Stimulated activated CD4-positive, alpha-beta T cell treated with anti-CD3 and anti-CD28 coated beads, Interleukin-15, amount 100 ng/mL, for 1 hour (primary cell): Measurements from ENCODE around the gene ADRB1.

ENCODE experiments used
- DNase-seq, 2 donors: peaks; one replicate each; pipeline ENCODE4 v3.0.0-alpha.2; 2020; ENCODE audit warnings: low read depth in 1 of 2, low spot score in 1 of 2

The ADRB1 gene

GRCh38 chr10:114053946-114054345 is 10.3 kb downstream of the ADRB1 start:
- DNase-seq = no peak

GRCh38 chr10:114057855-114058254 is 14.2 kb downstream of the ADRB1 start:
- DNase-seq = no peak

GRCh38 chr10:114058297-114058696 is 14.6 kb downstream of the ADRB1 start:
- no peak for DNase-seq

GRCh38 chr10:114059561-114059960 is 15.9 kb downstream of the ADRB1 start:
- no peak for DNase-seq

- DNase-seq = no peak
These were observed 16.8 kb downstream of the ADRB1 start for GRCh38 chr10:114060456-114060855.

DNA sequence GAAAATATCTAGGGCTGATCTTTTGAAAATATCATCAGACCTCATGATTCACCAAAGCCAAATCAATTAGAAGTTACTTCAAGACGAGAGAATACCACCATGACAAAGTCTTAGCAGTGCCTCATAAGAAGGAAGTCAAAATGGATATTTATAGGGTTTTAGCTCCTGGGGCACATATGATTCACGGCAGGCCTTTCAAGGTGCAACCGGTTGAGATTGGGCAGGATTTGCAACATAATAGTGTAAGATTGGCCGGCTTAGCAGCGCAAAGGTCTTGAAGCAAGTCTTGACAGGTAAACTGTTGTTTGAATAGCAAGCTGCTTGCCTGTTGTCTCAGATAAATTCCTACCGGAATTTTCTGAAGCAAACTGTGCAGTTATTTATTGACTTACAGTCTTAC is 17.5 kb downstream of the ADRB1 start:
- no peak for DNase-seq

DNA sequence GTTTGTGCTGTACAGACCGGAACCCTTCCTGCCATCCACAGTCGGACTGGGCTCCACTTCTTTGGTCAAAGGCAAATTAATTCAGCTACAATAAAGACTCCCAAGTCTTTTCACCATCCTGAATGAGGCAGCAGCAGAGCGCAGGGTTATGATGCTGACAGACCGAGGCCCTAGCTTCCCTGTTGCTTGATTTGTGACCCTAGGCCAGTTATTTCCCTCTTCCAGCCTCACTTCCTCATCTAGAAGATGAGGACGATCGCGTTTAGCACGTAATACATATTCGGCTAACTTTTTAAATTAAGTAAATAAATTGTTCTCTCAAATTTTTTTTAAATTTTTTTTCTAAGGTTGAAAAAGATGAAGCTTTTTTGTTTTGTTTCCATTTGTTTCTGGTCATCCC is 18.1 kb downstream of the ADRB1 start:
- no peak for DNase-seq

DNA sequence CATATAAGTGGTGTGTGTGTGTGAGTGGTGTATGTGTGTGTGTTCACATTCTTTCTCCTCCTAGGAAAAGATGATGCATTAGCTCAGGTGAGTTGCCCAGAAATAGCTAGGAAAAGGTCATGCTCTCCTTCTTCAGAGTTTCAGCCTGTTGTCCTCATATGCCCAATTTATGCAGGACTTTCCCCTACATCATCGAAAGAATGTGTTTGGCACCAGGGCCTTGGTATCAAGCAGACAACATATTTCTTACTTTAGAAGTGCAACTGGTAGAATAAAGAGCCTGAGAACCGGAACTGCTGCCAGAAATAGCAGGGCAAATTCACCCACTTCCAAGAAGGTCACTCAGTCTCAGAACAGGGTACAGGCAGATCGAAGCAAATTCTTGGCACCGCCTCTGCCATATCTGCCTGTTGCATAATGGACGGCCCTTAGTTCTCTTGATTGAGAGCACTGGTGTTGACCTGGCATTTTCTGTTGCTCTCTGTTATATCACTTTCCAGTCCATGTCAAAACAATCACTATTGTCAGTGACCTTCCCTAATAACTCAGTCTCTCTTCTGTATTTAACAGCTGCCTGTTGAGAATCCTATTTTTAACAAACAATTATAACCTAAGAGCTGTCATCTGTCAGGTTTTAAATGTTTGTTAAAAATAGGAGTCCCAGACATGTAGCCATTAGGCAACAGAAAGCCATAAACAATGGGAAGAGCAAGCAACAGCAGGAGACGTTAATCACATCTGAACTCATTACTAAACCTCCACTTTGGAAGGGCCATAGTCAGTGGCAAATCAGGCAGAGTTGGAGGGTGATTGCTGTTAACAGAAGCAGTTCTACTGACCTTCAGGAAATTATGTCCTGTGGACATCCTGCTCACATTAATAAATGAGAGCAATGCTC is 20.7 kb downstream of the ADRB1 start:
- no peak for DNase-seq

GRCh38 chr10:114065049-114065435 is 21.4 kb downstream of the ADRB1 start:
- no peak for DNase-seq

GRCh38 chr10:114068054-114068707 is 24.5 kb downstream of the ADRB1 start:
- no peak for DNase-seq

GRCh38 chr10:114070710-114071109 is 27.0 kb downstream of the ADRB1 start:
- no peak for DNase-seq

DNA sequence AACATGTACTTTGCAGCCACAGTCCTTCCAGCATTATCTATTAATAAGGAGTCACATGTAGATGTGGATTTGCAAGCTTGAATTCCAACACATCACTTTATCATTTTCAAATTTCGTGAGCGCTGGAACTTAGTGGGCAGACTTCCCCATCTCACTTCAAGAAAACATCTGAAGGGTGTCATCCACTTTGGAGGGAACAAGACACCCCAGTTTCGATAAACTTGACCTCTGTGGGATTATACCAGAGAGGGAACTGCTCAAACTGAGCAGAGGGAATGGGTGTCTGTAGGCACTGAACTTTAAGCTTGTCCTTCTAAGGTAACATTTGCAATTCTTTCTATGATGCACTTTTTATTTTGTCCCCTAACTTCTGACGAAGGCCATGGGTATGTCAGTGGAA is 27.5 kb downstream of the ADRB1 start:
- no peak for DNase-seq

DNA sequence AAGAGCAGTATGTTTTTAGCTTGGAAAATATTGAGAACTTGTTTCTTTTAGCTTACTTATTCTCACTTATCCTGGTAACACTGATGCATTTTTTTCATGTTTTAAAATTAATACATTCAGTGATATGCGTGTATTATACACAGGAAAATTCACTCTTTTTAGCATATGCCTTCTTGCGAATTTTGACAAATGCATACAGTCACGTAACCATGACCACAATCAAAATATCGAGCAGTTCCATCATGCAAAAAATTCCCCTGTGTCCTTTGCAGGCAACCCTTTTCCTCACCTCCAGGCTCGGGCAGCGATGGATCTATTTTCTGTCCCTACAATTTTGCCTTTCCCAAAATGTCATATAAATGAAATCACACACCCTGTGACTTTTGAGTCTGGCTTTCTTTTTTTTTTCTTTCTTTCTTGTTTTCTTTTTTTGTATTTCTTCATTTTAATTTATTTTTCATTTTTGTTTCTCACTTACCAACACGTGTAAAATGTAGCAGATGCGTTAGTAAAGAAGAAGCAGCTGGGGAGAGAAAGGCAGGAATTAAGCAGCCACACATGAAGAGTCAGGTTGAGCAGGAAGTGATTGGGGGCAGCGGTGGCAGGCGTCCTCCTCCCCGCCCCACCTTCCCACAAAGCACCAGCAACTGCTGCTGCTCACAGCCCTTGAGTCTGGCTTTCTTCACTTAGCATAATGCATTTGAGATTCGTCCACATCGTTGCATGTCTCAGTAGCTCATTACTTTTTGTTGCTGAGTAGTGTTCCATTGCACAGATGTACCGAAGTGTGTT is 29.9 kb downstream of the ADRB1 start:
- DNase-seq = no peak

DNA sequence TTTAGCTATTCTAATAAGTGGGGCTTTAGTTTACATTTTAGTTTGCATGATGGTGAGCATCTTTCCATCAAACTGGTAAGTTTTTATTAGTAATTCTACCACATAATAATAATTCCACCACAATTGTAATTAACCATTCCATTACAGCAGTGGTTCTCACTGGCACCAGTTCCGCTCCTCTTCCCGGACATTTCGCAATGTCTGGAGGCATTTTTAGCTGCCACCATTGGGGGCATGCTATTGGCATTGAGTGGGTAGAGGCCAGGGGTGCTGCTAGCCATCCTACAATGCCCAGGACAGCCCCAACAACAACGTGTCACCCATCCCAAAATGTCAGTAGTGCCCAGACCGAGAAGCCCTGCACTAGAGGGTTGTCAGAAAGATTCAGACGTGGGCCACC is 31.4 kb downstream of the ADRB1 start:
- DNase-seq = no peak

DNA sequence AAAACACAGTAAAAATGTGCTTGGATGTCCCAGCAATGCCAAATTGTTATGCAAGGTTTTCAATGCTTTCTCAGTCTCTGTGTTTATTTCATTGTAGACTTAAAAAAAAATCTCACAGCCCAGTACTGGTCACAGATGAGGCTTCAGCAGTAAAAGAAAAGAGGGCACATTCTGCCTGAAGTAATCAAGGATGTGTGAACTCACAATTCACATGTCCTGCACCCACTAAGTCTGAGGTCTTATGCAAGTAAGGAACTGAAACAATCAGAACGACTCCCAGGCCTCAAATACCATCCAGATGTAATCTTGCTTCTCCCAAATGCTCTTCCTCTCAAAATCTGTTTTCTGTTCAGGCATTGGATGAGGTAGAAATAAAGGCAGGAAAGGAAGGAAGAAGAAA is 33.7 kb downstream of the ADRB1 start:
- no peak for DNase-seq

DNA sequence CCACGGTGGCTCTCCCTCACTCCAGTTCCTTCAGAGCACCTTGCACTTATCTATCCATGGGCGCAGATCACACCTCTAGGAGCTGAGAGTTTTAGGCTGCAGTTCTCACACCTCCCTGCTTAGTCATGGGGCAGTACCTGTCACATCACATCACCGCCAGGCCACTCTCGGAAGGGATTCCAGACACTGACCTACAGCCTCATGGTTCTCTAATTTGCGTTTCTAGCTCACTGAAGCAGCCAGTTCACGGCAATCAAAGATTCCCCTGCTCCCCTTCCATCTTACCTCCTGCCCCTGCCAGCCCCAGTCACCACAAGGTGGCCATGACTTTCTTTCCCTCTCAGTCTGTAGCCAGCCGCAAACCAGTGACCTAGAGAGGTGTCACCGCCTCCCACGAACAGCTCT is 34.2 kb downstream of the ADRB1 start:
- DNase-seq = no peak

DNA sequence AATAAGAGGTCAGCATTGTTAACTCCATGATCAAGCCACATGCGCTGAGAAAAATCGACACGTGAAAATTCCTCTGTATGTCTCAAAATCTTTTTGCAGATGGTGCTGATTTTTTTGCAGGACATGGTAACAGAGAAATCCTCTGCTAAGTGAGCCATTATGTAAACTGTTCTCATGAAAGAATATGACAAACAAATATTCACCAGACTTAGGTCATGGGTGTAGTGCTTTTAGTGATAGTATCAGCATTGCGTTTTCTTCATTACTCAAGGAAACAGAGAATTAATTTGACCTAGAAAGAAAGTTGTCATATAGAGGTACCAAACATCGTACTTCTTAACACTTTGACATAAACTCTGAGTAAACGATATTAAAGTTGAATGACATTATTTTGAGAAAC is 34.7 kb downstream of the ADRB1 start:
- no peak for DNase-seq

DNA sequence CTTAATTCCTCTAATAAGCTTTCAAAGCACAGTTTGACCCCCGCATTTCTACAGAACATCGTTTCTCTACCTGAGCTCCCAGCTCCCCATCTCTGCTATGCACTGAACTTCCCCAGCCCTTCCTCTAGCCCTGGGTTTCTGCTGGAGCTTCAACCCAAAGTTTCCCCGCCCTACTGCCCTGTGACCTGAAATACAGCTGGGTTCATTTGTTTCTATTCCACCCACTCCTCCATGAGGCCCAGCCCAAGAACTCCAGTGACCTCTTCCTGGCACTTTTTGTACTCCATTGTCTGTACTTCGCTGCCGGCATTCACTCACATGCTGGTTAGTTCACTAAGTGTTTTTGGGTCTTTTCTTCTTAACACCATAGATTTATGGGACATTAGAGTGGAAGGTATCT is 35.8 kb downstream of the ADRB1 start:
- DNase-seq = no peak

DNA sequence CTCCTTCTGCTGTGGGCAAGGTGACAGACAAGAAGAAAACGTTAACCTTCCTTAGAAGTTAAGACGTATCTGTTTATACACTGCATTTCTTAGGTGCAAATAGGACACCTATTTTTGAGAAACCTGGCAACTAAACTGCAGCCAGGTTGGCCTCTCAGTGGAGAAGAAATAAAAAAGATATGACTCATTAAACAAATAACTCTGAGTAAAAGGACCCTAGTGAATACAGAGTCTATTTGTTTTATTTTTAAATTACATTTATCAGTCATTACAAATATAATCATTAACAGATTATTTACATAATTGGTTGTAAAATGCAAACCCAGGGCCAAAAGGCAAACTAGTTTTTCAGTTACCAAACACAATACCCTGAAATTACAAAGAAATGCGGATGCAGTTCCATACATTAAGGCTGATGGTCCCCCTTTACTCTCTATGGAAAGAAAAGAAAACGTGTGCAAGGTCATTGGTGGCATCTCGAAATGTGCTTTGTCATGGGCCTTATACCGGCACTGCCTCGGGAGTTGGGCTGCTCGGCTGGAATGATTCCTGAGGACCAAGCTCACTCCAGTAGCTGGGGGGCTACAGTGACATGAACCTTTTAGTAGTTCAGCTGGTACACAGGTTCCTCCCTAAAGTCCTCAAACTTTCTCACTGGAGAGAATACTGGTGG is 38.4 kb downstream of the ADRB1 start:
- DNase-seq = no peak

DNA sequence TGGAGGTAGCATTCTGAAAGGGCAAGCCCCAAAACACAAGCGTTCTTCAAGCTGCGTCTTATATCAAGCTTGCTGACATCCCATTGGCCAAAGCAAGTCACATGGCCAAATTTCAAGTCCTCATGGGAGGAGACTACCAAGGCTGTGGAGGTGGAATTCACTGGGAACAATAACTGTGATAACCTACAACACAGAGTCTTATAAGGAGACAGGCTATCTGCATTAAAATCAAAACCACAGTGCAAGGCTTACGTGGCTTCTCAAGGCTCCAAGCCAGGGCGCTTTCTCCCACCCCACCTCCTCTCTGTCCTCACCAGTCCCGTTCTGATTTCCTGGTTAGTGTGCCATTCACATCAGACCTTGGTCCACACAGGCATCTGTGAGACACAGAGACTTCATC is 39.4 kb downstream of the ADRB1 start:
- no peak for DNase-seq

- DNase-seq = no peak
These were observed 40.5 kb downstream of the ADRB1 start for GRCh38 chr10:114084215-114084614.
